K562 (cell line): Measurements from ENCODE around the gene ARID3B. TPM values are rescaled to one million over a fixed set of nuclear protein-coding genes. Genes with fewer than 3 reads are reported as not detected.

Source experiments
- CREB3 ChIP-seq: fragments of 450-650 bp; conservative IDR thresholded peaks from 2 replicates; pipeline ENCODE4 v1.6.1; 2016; ENCODE audit warnings: missing genetic modification characterization, low read depth, mild to moderate bottlenecking, missing compliant biosample characterization, moderate library complexity
- E4F1 ChIP-seq: fragments of 250-450 bp; sonication (Bioruptor Pico); IDR thresholded peaks from 2 replicates; pipeline ENCODE4 v1.5.0; 2021; ENCODE audit warnings: mild to moderate bottlenecking, borderline replicate concordance
- EHMT2 ChIP-seq: fragments of 450-650 bp; IDR thresholded peaks from 2 replicates; pipeline ENCODE4 v1.6.1; 2018; ENCODE audit warnings: antibody characterized with exemption
- FOXK2 ChIP-seq, 2 experiments: fragments of 450-650 bp; IDR thresholded peaks in 1 of 2; conservative IDR thresholded peaks in 1 of 2; 2 replicates each; pipeline ENCODE4 v1.6.1; 2016; ENCODE audit warnings: low read depth in 2 of 2, mild to moderate bottlenecking in 1 of 2
- GABPB1 ChIP-seq: sonication (generic); formaldehyde crosslinking; IDR thresholded peaks from 2 replicates; pipeline ENCODE4 v1.8.0; 2022; ENCODE audit warnings: mild to moderate bottlenecking, missing genetic modification reagents
- KLF1 ChIP-seq: fragments of 450-650 bp; IDR thresholded peaks from 2 replicates; pipeline ENCODE4 v1.6.1; 2016; ENCODE audit warnings: missing genetic modification characterization, missing compliant biosample characterization
- KLF16 ChIP-seq: IDR thresholded peaks from 2 replicates; pipeline ENCODE4 v1.6.1; 2016; ENCODE audit warnings: antibody characterized with exemption
- KLF6 ChIP-seq: fragments of 250-450 bp; sonication (Bioruptor Pico); IDR thresholded peaks from 2 replicates; pipeline ENCODE4 v1.4.0; 2020; ENCODE audit warnings: mild to moderate bottlenecking, moderate library complexity, borderline replicate concordance
- MEF2A ChIP-seq: IDR thresholded peaks from 2 replicates; pipeline ENCODE4 v1.6.1; 2011; ENCODE audit warnings: low read depth, mild to moderate bottlenecking, low read length, moderate library complexity; ENCODE audit not compliant: control insufficient read depth
- MLX ChIP-seq, 2 experiments: fragments of 450-650 bp in 1 of 2; sonication (generic) in 1 of 2; formaldehyde crosslinking; conservative IDR thresholded peaks; 2 replicates each; pipeline versions ENCODE4 v1.4.0 to v1.8.1; 2020 to 2022; ENCODE audit warnings: mild to moderate bottlenecking in 1 of 2, missing genetic modification reagents in 1 of 2
- PREB ChIP-seq: sonication (generic); formaldehyde crosslinking; IDR thresholded peaks from 2 replicates; pipeline ENCODE4 v1.8.1; 2023; ENCODE audit warnings: mild to moderate bottlenecking, missing genetic modification reagents
- PRMT5 ChIP-seq: sonication (generic); formaldehyde crosslinking; IDR thresholded peaks from 2 replicates; pipeline ENCODE4 v1.5.0; 2020; ENCODE audit warnings: missing genetic modification reagents
- TCF7 ChIP-seq: sonication (generic); IDR thresholded peaks from 2 replicates; pipeline ENCODE4 v1.6.1; 2016; ENCODE audit warnings: antibody characterized with exemption, borderline replicate concordance
- USF1 ChIP-seq: sonication (generic); formaldehyde crosslinking; IDR thresholded peaks from 2 replicates; pipeline ENCODE4 v1.9.0; 2022; ENCODE audit warnings: mild to moderate bottlenecking, missing genetic modification reagents
- ZBTB34 ChIP-seq: fragments of 250-450 bp; sonication (Bioruptor Pico); IDR thresholded peaks from 2 replicates; pipeline ENCODE4 v1.8.0; 2021; ENCODE audit warnings: mild to moderate bottlenecking, moderate library complexity
- ZNF277 ChIP-seq: fragments of 250-450 bp; sonication (Bioruptor Pico); IDR thresholded peaks from 2 replicates; pipeline ENCODE4 v1.8.0; 2022; ENCODE audit warnings: inconsistent platforms, mild to moderate bottlenecking, moderate library complexity, borderline replicate concordance
- ZNF561 ChIP-seq: fragments of 450-650 bp; formaldehyde crosslinking; conservative IDR thresholded peaks from 2 replicates; pipeline ENCODE4 v1.4.0; 2020; ENCODE audit warnings: mild to moderate bottlenecking, moderate library complexity
- ZNF79 ChIP-seq: fragments of 250-450 bp; sonication (Bioruptor Pico); IDR thresholded peaks from 2 replicates; pipeline ENCODE4 v1.4.0; 2020; ENCODE audit warnings: low read depth, mild to moderate bottlenecking, moderate library complexity
- polyA plus RNA-seq, 8 experiments: library from polyadenylated mRNA; depleted of rRNA in 4 of 8; stranded (reverse) in 5 of 8; unstranded in 3 of 8; fragments of >200 nt; fragmentation: Nextera tagmentation in 2 of 8; fragmentation: Illumina TruSeq in 1 of 8; extraction: Ambion mirVana in 2 of 8; extraction: Trizol in 1 of 8; gene quantifications; 2 replicates each; pipeline versions ENCODE4 v1.2.1 to v1.2.3, GENCODE V29; 2011 to 2014; ENCODE audit warnings: inconsistent platforms in 1 of 8, missing spikeins in 1 of 8
- total RNA-seq, 7 experiments: library from RNA; depleted of rRNA in 6 of 7; stranded (reverse); fragments of >200 nt in 6 of 7; fragmentation: Illumina TruSeq in 2 of 7; extraction: Trizol in 2 of 7; gene quantifications; 2 replicates each; pipeline versions ENCODE4 v1.2.1 to v1.2.3, GENCODE V29; 2011 to 2021; ENCODE audit warnings: low replicate concordance in 1 of 7

Gene ARID3B
- total and polyA plus RNA-seq, 9 of the 15 experiments (the other 6 are each of a cell fraction or from before 2014, with no cell fraction given), result 0.32 to 15.1 (median 7.1) TPM

- TF ChIP-seq KLF1 (tag), result no peak
- no peak for TF ChIP-seq PRMT5 (CRISPR knock-in tag)
- TF ChIP-seq CREB3, result no peak
- no peak for TF ChIP-seq E4F1 (CRISPR knock-in tag)
- no peak for TF ChIP-seq GABPB1
- TF ChIP-seq PREB (CRISPR knock-in tag), result no peak
- TF ChIP-seq MEF2A, result no peak
- no peak for TF ChIP-seq MLX (CRISPR knock-in tag; conservative IDR thresholded peaks at IDR 0.05)
- TF ChIP-seq ZNF561 (CRISPR knock-in tag), result no peak
- TF ChIP-seq TCF7, result no peak
- TF ChIP-seq ZNF79 (CRISPR knock-in tag), result no peak
- TF ChIP-seq USF1, result no peak
- TF ChIP-seq ZNF277 (CRISPR knock-in tag), result no peak
- TF ChIP-seq KLF6 (CRISPR knock-in tag), result no peak
- 0 out of 4 replicates have a peak, but pooled peaks of 1 of the 2 experiments have one; percentile 18 for TF ChIP-seq FOXK2 (conservative IDR thresholded peaks at IDR 0.05 in 1 of 2, IDR thresholded peaks at IDR 0.05 in 1 of 2; ENCODE audit: low read depth in 2 of 2)
- no peak for TF ChIP-seq EHMT2
- TF ChIP-seq KLF16, result peak; percentile 36; the same call in 1 of the 2 replicates
- TF ChIP-seq ZBTB34 (CRISPR knock-in tag), result no peak
Observed at GRCh38 chr15:74541494-74542165, 610 bp downstream of the ARID3B start (continued).
